OCI-LY1 (cell line): Measurements from ENCODE around the gene PCDHGA3.
"Not testable (repeated sequence)": the region's sequence is repeated elsewhere in the genome, so short reads cannot be mapped to it uniquely, and the experiment has no call there.

Experiments used
- EZH2 ChIP-seq: fragments of 200-600 bp; sonication (generic), shearing (Covaris generic); IDR thresholded peaks from 2 replicates; pipeline ENCODE4 v1.8.0; 2017; ENCODE audit warnings: borderline replicate concordance, mixed run types, mild to moderate bottlenecking, antibody characterized with exemption, low read length, moderate library complexity, mixed read lengths
- TF ChIP-seq, protein P1 (sequence below): fragments of 200-600 bp; sonication (generic), shearing (Covaris generic); IDR thresholded peaks from 2 replicates; pipeline ENCODE4 v1.5.1; 2017; ENCODE audit warnings: mild to moderate bottlenecking, antibody characterized with exemption, low read length, moderate library complexity, mixed read lengths

GRCh38 chr5:141346017-141346416 lies 2.4 kb downstream of the PCDHGA3 start:
- TF ChIP-seq, protein P1, sequence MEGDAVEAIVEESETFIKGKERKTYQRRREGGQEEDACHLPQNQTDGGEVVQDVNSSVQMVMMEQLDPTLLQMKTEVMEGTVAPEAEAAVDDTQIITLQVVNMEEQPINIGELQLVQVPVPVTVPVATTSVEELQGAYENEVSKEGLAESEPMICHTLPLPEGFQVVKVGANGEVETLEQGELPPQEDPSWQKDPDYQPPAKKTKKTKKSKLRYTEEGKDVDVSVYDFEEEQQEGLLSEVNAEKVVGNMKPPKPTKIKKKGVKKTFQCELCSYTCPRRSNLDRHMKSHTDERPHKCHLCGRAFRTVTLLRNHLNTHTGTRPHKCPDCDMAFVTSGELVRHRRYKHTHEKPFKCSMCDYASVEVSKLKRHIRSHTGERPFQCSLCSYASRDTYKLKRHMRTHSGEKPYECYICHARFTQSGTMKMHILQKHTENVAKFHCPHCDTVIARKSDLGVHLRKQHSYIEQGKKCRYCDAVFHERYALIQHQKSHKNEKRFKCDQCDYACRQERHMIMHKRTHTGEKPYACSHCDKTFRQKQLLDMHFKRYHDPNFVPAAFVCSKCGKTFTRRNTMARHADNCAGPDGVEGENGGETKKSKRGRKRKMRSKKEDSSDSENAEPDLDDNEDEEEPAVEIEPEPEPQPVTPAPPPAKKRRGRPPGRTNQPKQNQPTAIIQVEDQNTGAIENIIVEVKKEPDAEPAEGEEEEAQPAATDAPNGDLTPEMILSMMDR, result not testable (repeated sequence)
- TF ChIP-seq EZH2, result not testable (repeated sequence)
